ENCODE data around the gene DLG1. TPM values are rescaled to one million over a fixed set of nuclear protein-coding genes. Genes with fewer than 3 reads are reported as not detected.

DLG1 gene
- total RNA-seq, 1 donor from 2014 or later, result 123 TPM

DNA sequence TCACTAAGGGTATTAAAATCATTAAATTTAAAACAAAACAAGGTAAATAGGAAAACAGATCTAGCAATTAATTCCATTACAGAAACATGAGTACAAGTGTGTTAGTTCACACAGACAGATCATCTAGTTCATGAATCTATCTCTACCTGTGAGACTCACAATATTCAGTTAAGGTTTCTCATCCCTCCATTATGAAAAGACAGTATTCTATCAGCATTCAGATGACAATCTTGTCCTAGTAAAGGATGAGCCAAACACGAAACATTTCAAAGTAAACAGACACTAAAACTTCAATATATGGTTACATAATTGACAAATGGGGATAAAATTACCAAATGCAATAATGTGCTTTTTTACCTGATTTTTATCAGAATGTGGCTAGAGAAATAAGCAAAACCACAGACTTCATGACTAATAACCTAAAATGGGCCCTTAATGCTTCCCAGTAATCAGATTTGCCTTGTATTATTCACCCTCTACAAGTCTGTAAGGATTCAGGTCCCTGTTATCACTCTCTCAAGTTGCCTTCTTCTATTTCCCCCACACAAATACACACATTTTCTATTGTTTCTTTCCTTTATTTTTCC, 126.8 kb downstream of the DLG1 start:
- DNase-seq, result no peak

DNA sequence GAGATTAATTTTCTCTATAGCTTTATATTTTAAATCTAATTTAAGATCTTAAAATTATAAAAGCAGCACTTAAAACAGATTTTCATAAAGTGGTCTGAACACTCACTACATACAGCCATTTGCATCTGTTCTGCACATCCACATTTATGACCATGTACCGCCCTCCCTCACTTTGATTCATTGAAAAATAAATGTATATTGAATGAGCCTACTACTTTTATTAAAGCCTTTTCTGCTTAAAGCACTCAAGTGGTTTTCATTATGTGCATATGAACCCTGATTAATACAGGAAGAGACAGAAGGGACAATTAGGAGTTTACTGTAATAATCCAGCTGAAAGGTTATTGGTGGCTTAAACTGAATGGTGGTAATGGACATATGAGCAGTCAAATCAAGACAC, 129.4 kb downstream of the DLG1 start:
- no peak for DNase-seq

DNA sequence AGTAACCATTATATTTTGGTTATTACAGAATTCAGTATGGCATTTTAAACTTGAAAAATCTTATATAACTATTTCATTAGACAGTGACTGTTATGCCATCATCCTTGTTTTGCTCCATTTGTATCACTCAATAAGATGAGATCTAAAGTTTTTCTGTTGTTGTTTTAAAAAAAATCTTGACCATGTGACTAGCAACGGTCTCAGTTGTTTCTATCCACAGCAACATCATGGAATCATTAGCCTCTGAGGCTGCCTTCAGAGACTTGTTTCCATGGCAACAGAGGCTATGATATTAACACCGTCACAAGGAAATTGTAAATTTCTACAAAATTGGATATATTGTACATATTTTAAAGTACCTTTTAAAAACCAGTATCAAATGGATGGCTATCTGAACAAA, 129.8 kb downstream of the DLG1 start:
- DNase-seq, result peak; percentile 79

DNA sequence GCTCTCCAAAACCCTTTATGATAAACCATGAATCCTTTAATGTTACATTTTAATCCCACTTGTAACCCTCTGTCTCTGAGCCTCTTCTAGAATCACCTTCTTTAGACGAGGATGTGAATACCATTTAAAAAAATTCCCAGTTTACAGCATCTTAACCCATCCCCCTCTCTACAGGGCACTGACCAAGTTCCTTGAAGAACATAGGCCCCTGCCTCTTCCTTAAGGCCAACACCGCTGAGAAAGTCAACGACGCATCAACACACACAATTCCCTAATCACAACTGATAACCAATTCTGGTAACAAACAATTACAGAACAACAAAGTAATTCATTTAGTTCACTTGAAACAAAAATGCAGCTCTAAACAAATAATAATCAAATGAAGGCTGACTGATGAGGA, 130.3 kb downstream of the DLG1 start:
- no peak for DNase-seq

DNA sequence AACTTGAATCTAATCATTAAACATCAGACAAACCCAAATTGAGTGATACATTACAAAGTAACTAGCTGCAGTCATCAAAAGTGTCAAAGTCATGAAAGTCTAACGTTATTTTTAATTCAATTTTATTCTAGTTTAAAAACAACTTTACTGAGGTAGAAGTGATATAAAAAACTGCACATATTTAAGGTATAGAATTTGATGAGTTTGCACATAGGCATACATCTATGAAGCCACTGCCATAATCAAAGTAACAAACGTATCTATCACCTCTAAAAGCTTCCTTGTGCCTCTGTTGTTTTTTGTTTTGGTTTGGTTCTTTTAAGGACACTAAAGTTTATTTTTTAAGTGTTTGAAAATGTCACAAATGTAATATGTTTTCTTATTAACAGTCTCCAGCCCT, 130.9 kb downstream of the DLG1 start:
- no peak for DNase-seq

DNA sequence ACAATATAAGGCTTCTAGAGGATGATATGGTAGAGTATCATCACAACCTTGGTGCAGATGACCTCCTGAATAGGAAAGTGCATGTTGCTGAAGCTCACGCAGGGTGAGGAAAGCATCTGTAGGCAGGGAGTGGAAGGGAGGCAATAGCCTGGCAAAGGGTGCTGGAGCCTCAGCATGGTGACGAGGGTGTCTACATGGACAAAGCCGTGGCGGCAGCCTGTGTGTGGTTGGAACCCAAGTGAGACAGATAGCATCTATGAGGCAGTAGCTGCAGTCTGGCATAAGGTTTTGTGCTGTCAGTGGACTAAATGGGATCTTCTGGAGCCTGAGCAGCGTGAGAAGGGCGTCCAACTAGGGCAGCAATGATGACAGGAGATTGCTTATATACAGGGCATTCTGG, 132.5 kb downstream of the DLG1 start:
- DNase-seq, result no peak

DNA sequence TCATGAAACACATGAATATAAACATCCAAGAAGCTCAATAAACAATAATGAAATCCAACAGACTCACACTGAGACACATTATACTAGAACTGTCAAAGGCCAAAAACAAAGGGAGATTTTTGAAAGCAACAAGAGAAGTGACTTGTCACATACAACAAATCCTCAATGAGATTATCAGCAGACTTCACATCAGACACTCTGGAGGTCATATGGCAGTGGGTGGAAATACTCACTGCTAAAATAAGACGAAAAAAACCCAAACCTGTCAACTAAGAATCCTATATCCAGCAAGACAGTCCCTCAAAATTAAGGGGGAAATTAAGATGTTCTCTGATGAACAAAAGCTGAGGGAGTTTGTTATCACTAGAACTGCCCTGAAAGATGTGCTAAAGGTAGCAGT, 143.4 kb downstream of the DLG1 start:
- no peak for DNase-seq

DNA sequence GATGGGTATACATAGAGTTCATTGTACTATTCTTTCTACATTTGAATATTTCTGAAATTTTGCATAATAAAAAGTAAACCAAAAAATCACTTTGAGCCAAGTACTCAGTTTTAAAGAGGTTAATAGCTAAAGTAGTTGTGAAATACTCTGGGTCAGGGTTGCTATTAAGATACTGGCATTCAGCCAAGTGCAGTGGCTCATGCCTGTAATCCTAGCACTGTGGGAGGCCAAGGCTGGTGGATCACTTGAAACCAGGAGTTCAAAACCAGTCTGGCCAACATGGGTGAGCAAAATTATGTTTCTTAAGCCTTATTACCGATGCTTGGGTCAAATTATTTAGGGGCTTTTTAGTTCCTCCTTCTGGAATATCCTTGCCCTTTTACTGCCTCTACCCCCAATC, 146.8 kb downstream of the DLG1 start:
- peak; percentile 18 for DNase-seq

DNA sequence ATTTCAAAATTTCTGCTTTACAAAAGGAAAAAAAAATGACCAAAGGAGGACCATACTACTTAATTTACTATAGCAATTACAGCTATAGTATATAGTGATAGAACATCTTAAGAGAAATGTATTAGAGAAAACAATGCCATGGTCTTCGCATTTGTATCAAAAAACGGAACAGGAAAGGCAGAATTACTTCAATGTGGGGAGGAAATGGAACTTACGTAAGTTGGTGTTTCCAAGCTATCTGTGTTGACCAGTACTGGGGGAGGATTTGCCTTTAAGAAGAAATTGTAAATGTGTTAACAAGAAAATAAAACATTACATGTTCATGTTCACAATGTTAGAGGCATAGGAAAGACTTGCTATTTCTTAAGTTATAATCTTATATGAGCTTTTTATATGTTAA, 148.9 kb downstream of the DLG1 start:
- DNase-seq, result no peak

DNA sequence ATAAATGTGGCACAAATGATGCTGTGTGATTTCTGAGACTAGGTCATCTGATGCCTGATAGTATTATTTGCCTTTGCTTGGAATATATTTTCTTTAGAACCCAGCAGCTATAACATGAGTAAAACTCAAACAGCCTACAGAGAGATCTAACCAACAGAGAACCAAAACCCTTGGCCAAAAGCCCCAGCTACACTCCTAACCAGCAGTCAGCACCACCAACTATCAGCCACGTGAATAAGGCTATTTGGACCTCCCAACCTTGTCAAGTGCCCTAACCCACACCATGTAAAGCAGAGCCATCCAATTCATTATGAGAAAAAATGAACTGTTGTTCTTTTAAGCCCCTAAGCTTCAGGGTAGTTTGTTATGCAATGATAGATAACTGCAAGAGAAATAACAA, 154.2 kb downstream of the DLG1 start:
- DNase-seq, result no peak

DNA sequence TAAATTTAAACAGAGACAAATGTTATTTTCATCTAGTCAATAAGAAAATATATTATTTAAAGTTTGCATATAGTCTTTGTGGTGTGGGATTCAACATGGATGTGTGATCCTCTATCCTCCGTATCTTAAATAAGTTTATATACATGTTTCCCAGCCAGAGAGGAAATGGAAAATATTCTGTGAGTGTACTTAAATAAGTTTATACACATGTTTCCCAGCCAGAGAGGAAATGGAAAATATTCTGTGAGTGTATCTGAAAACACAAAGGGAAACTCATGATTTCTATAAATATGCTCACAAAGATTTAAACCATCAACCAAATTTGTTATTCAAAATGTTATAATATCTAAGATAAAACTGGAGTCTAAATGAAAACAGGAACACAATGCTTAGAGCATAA, 158.8 kb downstream of the DLG1 start:
- DNase-seq, result peak; percentile 7

DNA sequence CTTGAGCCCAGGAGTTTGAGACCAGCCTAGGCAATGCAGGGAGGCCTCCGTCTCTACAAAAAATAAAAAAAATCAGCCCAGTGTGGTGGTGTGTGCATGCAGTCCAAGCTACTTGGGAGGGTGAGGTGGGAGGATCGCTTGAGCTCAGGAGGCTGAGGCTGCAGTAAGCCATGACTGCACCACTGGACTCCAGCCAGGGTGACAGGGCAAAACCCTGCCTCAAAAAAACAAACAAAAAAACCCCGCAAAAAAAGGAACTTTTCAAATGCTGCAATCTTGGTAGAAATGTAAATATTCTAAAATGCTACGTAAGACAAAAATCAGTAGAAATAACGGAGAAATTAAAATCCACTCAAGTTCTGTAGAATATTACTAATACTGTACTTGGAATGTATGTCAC, 160.7 kb downstream of the DLG1 start:
- no peak for DNase-seq

DNA sequence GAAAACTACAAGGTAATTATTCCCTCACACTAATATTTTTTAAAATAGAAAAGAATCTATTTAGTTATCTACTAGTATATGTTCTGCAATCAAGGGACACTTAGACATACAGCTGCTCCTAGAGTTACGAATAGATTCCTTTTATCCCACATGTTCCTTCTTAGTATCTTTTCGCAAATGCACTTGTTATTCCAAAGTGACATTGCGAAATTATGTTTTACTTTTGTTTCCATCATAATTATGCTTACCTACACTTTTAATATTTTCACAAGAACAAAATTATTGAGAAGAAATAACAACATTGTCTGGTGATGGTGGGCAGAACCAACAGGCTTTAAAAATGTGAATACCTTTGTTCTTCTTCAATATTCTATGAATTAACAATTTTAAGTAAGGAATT, 161.7 kb downstream of the DLG1 start:
- DNase-seq, result no peak

DNA sequence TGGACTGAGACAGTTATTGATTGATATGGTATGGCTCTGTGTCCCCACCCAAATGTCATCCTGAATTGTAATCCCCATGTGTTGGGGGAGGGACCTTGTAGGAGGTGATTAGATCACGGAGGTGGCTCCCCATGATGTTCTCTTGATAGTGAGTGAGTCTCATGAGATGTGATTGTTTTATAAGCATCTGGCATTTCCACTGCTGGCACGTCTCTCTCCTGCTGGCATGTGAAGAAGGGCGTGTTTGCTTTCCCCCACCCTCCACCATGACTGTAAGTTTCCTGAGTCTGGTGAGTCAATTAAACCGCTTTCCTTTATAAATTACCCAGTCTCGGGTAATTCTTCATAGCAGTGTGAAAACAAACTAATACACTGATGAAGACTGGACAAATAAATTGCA, 163.2 kb downstream of the DLG1 start:
- DNase-seq, result no peak

DNA sequence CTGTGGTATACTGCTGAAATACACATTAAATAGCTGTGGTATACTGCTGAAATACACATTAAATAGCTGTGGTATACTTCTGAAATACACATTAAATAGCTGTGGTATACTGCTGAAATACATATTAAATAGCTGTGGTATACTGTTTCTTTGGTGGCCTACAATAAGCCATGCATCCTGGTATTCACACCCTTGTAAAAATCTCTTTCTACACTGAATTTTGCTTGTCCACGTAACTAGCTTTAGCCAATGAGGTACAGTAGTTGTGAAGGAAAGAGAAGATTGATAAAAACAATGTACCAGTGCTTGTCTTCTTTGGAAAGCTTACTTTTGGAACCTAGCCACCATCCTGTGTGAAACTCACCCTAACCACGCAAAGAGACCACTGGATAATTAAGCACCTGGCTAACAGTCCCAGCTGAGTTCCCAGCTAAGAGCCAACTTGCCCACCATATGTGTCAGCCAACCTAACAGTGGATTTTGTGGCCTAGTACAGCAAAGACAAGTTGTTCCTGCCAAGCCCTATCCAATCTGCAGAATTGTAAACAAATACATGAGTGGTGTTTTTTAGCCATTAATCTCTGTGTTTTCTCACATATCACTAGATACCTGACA, 165.4 kb downstream of the DLG1 start:
- DNase-seq, result no peak

DNA sequence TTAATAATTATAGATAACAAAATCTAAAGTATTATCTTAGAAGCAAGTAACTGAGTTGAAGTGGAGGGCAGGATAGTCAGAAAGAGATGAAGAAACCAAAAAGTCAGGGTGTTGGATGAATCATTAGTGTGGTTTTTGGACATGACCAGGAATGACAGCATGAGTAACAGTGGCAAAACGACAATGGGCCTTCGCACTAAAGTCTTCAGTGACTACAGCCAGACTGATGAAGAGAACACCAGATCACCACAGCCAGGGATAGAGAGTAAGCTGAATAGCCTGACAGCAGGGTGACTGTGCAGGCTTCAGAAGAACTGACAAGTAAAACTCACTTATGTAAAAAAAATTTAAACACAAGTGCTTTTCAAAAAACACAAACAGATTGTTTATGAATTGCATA, 172.8 kb downstream of the DLG1 start:
- no peak for DNase-seq

DNA sequence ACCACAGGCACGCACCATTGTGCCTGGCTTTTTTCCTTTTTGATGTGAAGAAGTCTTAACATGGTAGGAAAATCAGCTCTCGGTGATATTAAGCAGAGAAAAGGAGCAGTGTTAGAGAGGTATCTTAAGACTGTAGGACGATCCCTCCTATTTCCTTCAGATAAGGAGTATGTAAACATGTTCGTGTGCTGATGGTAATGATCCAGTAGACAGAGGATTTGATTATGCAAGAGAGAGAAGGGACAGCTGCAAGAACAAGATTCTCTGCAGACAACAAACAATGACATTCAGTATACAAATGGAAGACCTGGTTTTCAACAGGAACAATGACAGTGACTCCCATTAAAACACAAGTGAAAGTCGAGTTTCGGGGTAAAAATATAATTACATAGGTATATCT, 173.7 kb downstream of the DLG1 start:
- no peak for DNase-seq

DNA sequence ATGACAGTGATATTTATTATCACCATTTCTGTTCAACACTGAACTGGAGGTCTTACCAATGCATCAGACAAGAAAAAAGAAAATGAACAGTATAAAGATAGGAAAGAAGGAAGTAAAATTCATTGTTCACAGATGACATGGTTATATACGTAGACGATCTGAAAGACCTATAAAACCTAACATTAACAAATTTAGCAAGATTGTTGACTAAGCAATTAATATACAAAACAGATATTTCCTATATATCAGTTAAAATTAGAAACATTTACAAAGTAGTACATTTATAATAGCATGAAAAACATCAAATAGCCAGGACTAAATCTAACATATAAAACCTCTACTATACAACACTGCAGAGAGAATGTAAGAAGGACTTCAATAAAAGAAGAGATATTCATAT, 176.0 kb downstream of the DLG1 start:
- no peak for DNase-seq

DNA sequence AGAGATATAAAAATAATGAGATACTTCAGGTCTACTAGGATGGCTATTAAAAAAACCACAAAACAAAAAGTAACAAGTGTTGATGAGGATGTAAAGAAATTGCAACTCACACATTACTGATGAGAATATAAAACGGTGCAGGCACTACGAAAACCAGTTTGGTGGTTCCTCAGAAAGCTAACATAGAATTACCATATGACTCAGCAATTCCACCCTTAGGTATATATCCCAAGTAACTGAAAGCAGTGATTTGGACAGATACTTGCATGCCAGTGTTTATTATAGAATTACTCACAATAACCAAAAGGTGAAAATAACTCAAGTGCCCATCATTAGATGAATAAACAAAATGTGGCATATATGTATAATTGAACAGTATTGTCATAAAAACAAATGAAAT, 181.3 kb downstream of the DLG1 start:
- no peak for DNase-seq

DNA sequence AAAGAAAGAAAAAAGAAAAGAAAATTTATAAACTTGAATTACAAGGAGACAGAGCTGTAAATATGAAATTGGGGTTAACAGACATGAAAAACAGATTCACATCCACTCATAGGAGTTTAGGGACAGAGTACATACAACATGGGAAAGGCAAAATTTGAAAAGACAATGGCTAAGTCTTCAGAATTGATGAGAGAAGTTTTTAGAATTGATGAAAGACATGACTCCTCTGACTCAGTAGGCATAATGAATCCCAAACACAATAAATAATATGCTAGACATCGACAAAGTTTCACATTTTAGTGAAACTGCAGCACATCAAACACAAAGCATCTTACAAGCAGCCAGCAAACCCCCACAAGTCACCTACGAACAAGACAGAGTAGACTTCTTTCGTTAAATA, 184.4 kb downstream of the DLG1 start:
- no peak for DNase-seq

DNA sequence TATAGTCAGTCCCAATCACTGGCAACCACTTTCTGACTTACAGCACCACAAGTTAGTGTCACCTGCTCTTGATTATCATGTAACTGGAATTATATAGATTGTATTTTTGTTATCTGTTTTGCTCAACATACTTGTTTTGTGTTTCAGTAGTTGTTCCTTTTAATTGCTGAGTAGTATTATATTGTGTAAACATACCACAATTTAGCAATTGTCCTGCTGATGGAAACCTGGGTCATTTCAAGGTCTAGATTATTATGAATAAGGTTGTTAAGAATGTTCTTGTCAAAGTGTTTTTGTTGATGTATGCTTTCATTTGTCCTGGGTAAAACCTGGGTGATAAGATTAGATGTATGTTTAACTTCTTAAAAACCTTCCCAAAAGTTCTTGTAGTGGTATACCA, 186.7 kb downstream of the DLG1 start:
- DNase-seq, result no peak

DNA sequence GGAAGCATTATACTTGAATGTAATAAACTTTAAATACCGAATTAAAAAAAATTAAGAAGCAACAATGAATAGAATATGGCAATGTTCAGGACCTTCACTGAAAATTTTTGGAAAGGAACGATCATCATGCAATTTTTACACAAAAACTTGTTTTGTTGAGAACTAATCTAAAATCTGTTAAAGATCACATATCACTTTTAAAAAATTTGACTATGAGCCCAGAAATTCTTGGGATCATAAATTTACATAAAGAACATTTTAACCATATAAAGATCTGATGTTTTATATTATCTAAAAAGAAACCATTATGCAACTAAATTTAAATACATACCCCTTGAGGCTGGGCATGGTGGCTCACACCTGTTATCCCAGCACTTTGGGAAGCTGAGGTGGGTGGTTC, 192.6 kb downstream of the DLG1 start:
- DNase-seq, result no peak

DNA sequence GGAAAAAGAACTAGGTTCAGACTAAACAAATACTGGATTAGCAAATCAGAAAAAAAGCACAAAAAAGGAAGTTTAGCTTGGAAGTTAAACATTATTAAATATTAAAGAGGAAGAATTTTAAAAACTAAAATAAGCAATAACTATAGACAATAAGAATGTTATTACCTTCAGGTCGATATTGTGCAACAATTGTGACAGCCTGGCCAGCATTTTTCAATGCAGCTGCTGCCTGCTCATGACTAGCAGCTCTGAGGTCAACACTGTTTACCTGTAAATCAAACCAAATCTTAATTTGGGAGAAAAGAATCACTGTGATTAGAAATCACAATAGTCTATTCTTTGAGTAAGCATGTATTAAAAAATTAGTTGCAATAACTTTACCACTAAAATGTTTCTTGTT, 193.7 kb downstream of the DLG1 start:
- DNase-seq, result no peak

DNA sequence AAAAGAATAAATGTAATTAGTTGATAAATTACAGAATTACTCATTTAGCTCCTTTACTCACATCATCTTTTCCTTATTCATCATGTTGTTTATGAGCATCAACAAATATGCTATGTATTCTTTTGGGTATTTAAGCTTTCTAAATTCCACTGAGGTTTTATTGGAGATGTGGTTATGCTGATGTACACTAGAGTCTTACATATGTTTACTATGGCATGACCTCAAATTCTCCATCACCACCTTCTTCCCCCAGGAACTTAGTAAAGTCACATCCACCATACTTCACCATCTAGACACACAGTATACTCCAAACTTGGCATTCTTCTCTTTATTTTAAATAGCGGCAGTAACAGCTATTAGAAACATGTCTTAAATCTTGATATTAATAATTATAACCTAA, 194.6 kb downstream of the DLG1 start:
- no peak for DNase-seq

DNA sequence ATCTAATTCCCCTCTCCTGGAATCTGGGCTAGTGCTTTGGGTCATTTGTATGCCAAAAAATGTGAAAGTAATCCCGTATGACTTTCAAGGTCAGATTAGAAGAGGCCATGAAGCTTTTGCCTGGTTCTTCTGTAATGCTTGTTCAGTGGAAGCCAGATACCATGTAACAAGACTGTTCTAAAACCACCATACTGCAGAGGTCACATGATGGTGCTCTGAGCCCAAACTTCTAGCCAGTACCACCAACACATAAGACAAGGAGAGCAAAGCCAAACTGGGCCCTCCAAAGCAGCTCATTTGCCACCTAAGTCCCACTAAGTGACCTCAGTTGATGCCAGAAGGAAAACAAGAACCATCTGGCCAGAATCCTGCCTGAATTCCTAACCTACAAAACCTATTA, 204.5 kb downstream of the DLG1 start:
- DNase-seq, result no peak
